ENCODE results near the gene DDX39B.
A peak's percentile ranks its signal among the peaks of the same experiment; 100 is the strongest.
"Not testable (repeated sequence)": the region's sequence is repeated elsewhere in the genome, so short reads cannot be mapped to it uniquely, and the experiment has no call there.

DDX39B gene

DNA sequence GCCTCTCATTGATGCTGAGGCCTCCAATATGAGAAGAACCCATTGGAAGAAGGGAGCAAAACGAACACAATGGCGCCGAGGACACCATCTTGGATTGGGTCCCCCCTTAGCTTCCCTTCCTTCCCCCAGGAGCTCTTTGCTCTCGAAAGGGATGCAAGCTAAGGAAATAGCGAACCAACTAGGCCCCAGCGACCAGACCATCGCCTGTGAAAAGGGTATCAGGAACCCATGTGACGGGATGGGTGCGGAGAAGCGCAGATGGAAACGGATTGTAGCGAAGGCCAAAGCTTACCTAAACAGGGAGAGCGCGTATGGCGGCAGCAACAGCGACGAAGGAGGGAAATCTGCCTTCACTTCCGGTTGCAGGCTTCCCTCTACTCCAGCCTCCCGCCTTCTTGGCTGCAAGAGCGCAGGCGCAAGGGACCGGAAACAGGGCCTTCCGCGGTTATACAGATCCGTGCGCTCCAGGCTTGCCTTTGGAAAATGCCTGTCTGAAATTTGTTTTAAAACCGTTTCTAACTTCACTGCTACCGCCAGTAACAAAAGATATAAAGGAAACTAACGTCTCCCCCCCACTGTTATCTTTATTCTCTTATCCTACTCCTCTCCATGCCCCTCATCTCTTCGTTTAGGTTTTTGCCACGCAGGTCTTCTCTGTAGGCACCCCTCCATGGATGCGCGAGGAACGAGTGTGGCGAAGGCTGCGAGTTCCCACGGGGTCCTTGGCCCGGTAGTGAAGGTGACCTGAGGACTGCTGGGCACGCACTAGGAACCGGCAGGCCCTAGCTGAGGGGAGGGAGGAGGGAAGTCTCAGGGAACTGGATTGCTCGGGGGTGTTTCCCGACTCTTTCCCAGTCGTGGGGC, at the start of gene DDX39B:
TSS of gene DDX39B (minus strand) at position 346 of the 864 bp plus-strand sequence. CDS start 1,471 bp downstream, outside the sequence.
- peaks cover 68% of the 10 kb centered on the region for H3K4me1 Mint-ChIP-seq
- peaks cover 39% of the 10 kb centered on the region for H3K36me3 Mint-ChIP-seq

DNA sequence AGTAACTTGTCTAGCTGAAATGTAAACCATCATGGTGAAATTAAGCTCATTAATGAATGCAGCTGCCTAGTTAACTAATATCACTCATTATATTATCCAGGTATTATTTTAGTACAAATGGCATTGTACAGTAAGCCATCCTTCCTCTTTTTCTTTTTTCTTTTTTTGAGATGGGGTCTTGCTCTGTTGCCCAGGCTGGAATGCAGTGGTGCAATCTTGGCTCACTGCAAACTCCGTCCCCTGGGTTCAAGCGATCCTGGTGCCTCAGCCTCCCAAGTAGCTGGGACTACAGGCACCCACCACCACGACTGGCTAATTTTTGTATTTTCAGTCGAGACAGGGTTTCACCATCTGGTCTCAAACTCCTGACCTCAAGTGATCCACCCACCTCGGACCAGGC, 48.9 kb upstream of the DDX39B start:
- not testable (repeated sequence) for H3K36me3 Mint-ChIP-seq, DNase-seq, H3K27me3 Mint-ChIP-seq, H3K9me3 Mint-ChIP-seq, H3K4me3 Mint-ChIP-seq
- Mint-ChIP-seq H3K27ac (peak overlapping the region; percentile 70), H3K4me1 (peaks cover 83% of the 10 kb centered on the region)
- CTCF ChIA-PET = interaction anchor here (22.2 to 33.1 kb wide), 3 partner anchors 3 to 38 kb away, joined by 780 to 1087 read pairs (median 780); partner anchors contain the start of genes ATP6V1G2, LST1, LTA and LTB

More for the DNA sequence above, at the start of gene DDX39B:
- Mint-ChIP-seq H3K27ac (peak within 1 kb of the TSS; percentile 98), H3K27me3 (no peaks in the 10 kb centered on the region), H3K9me3 (no peaks in the 10 kb centered on the region), H3K4me3 (peak within 1 kb of the TSS; percentile 99)
- CTCF ChIA-PET = interaction anchor here (1.1 to 5.9 kb wide), 8 partner anchors 9 to 321 kb away, joined by 3 to 31 read pairs (median 4); partner anchors contain the start of gene NCR3
- peak; percentile 95 for DNase-seq

DNA sequence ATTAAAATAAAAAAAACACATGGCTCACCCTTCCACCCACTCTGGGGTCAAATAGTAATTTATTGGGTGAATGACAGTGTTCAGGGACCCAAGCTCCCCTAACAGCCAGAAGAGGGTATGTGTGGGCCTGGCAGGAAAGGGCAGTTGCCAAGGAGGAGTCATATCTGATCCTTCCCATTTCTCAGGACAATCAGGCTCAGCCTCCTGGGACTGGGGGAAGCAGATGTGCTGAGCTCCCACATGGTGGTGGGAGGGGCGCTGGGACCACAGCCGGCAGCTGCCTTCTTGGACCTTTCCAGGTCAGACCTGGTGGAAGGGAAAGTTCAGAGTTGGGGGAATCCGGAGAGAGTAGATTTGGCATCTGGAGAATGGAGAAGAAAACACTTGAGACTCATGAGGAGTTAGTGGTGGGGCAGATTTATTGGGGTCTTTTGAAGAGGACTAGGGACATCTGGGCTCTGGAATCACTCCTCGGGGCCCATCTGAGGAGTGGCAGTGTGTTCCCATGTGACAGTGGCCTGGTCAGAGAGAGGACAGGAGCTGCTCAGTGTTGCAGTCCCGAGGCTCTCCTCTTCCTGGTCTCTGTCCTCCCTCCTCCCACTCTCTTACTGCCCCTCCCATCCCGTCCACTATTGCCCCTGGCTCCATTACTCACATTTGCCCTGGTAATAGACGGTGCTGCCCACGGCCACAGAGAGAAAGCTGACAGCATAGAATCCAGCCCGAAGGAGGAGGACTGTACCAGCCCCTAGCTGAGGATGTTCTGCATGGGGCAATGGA, 47.3 kb upstream of the DDX39B start:
- Mint-ChIP-seq H3K27ac (no peak overlapping the region), H3K9me3 (no peaks in the 10 kb centered on the region), H3K4me3 (peak overlapping the region; percentile 10), H3K27me3 (no peaks in the 10 kb centered on the region), H3K4me1 (peaks cover 89% of the 10 kb centered on the region), H3K36me3 (peaks cover 10% of the 10 kb centered on the region)
- DNase-seq = no peak
- CTCF ChIA-PET = interaction anchor here (22.2 to 33.1 kb wide), 3 partner anchors 5 to 36 kb away, joined by 780 to 1087 read pairs (median 780); partner anchors contain the start of genes ATP6V1G2, LST1, LTA and LTB

DNA sequence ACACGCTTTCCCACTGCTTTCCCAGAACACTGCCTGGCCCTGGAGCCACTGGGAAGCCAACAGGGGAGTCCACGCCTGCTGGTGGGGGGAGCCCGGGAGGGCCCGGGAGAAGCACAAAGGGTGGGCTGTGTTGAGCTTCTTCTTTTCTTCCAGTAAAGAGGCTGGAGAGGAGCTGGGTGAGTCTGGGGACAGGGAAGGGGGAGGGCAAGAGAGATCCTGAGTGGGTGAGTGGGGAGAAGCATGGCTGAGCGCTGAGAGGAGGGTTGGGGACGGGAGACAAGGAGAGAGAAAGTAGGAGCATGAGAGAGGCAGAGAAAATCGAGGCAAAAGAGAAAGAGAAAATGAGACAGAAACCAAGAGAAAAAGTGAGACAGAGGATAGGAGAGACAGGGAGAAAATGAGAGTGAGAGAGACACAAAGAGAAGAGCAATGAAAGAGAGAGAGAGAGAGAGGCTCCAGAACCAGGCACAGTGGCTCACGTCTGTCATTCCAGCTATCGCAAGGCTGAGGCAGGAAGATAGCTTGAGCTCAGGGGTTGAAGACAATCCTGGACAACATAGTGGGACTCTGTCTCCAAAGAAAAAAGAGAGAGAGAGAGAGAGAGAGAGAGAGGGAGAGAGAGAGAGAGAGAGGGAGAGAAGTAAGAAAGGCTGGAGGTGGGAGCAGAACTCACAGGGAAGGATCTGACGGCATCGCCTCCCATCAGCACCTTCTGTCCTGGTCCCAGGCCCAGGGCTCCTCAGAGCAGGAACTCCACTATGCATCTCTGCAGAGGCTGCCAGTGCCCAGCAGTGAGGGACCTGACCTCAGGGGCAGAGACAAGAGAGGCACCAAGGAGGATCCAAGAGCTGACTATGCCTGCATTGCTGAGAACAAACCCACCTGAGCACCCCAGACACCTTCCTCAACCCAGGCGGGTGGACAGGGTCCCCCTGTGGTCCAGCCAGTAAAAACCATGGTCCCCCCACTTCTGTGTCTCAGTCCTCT, 46.3 kb upstream of the DDX39B start:
- CTCF ChIA-PET = interaction anchor here (22.2 to 33.1 kb wide), 3 partner anchors 6 to 35 kb away, joined by 780 to 1087 read pairs (median 780); partner anchors contain the start of genes ATP6V1G2, LST1, LTA and LTB
- Mint-ChIP-seq H3K4me3 (peak overlapping the region; percentile 70), H3K27ac (peak overlapping the region; percentile 91), H3K27me3 (no peaks in the 10 kb centered on the region), H3K9me3 (no peaks in the 10 kb centered on the region), H3K36me3 (peaks cover 10% of the 10 kb centered on the region), H3K4me1 (peaks cover 87% of the 10 kb centered on the region)
- no peak for DNase-seq

- H3K4me3 Mint-ChIP-seq = peak overlapping the region; percentile 71
- peaks cover 22% of the 10 kb centered on the region for H3K36me3 Mint-ChIP-seq
- peak overlapping the region; percentile 97 for H3K27ac Mint-ChIP-seq
- H3K9me3 Mint-ChIP-seq = no peaks in the 10 kb centered on the region
- H3K4me1 Mint-ChIP-seq = peaks cover 82% of the 10 kb centered on the region
- no peaks in the 10 kb centered on the region for H3K27me3 Mint-ChIP-seq
- peak; percentile 54 for DNase-seq
- CTCF ChIA-PET = interaction anchor here (0.5 to 33.1 kb wide), 4 partner anchors 7 to 34 kb away, joined by 4 to 1087 read pairs (median 780); partner anchors contain the start of genes ATP6V1G2, LST1, LTA and LTB
These were observed 44.9 kb upstream of the DDX39B start for GRCh38 chr6:31586599-31587281.

DNA sequence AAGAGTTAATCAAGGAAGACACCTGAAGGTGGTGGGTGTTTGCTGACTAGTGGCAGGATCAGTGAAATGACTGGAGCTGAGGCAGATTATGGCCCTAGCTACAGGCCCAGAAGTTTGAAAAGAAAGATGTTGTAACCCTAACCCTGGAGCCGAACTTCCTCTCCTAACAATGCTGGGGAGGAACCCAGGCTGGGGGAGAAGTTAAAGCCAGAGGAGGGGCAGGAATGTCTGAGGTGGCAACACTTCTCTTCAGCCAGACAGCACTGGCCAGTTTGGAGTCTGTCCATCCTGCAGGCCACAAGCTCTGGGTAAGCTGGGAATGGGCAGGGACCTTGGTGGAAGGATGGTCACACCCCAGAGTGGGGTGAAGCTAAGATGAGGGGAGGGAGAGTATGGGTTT, 44.2 kb upstream of the DDX39B start, which contains the start of gene LST1:
TSS of gene LST1 (plus strand) at position 270 of the 400 bp plus-strand sequence. CDS start 1,023 bp downstream, outside the sequence.
- Mint-ChIP-seq H3K27me3 (no peaks in the 10 kb centered on the region), H3K9me3 (no peaks in the 10 kb centered on the region), H3K4me3 (peak within 1 kb of the TSS; percentile 71), H3K36me3 (peaks cover 30% of the 10 kb centered on the region), H3K4me1 (peaks cover 74% of the 10 kb centered on the region), H3K27ac (peak within 1 kb of the TSS; percentile 97)
- CTCF ChIA-PET = interaction anchor here (0.5 to 33.1 kb wide), 4 partner anchors 8 to 33 kb away, joined by 4 to 1087 read pairs (median 780); partner anchors contain the start of genes ATP6V1G2, LST1, LTA and LTB
- DNase-seq = no peak

- peaks cover 33% of the 10 kb centered on the region for H3K36me3 Mint-ChIP-seq
- no peaks in the 10 kb centered on the region for H3K9me3 Mint-ChIP-seq
- CTCF ChIA-PET = interaction anchor here (22.2 to 33.1 kb wide), 3 partner anchors 8 to 32 kb away, joined by 780 to 1087 read pairs (median 780); partner anchors contain the start of genes ATP6V1G2, LST1, LTA and LTB
- H3K4me3 Mint-ChIP-seq = peak overlapping the region; percentile 71
- peak; percentile 76 for DNase-seq
- peaks cover 70% of the 10 kb centered on the region for H3K4me1 Mint-ChIP-seq
- H3K27me3 Mint-ChIP-seq = no peaks in the 10 kb centered on the region
- peak overlapping the region; percentile 97 for H3K27ac Mint-ChIP-seq
These were observed 43.7 kb upstream of the DDX39B start for GRCh38 chr6:31585491-31585890.

GRCh38 chr6:31582230-31582643, 40.4 kb upstream of the DDX39B start, which contains the start of gene LTB:
LTB (minus strand) TSS chr6:31582424; CDS start chr6:31582417, 7 bp downstream.
- peak; percentile 88 for DNase-seq
- Mint-ChIP-seq H3K27me3 (no peaks in the 10 kb centered on the region), H3K4me1 (peaks cover 72% of the 10 kb centered on the region), H3K36me3 (peaks cover 54% of the 10 kb centered on the region), H3K9me3 (no peaks in the 10 kb centered on the region), H3K4me3 (peak within 1 kb of the TSS; percentile 93), H3K27ac (peak within 1 kb of the TSS; percentile 97)
- CTCF ChIA-PET = interaction anchor here (1.0 to 33.1 kb wide), 4 partner anchors 12 to 29 kb away, joined by 3 to 1087 read pairs (median 392); partner anchors contain the start of genes ATP6V1G2, LST1, NCR3 and NFKBIL1

DNA sequence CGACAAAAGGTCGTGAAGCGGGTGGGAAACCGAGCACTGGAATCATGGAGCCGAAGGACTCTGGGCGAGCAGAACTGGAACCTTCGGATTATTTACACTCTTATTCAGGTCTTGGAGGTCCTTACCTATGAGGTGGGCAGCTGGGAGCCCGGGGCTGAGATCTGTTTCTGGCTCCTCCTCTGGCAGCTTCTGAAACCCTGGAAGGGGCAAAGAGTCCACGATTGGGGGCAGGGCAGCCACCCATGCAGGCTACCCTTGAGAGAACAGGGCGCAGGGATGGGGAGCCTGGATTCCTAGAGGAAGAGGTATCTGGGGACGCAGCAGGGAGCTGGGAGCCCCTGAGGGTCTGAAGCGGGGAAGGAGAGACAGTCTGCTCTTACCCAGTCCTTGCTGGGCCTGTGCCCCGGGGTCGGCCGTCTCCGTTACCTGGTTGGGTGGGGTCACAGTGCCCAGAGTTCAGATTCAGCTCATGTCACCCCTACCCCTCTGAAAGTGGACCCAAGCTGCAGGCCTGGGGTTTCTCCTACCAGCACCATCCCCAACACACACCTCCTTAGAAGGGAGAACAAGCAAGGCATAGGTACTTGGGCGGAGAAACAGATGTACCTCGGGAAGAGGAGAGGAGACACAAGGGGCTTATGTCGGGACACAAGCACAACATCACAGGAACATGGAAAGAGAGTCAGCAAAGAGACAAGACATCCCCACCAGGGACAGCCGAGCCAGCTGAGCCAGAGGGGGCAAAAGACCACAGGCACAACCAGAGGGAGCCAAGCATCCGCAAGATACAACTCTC, 39.8 kb upstream of the DDX39B start:
- Mint-ChIP-seq H3K4me3 (peak overlapping the region; percentile 93), H3K27me3 (no peaks in the 10 kb centered on the region), H3K27ac (peak overlapping the region; percentile 97), H3K4me1 (peaks cover 72% of the 10 kb centered on the region), H3K36me3 (peaks cover 58% of the 10 kb centered on the region), H3K9me3 (no peaks in the 10 kb centered on the region)
- DNase-seq = peak; percentile 51
- CTCF ChIA-PET = interaction anchor here (1.2 to 33.1 kb wide), 5 partner anchors 12 to 157 kb away, joined by 3 to 1087 read pairs (median 4); partner anchors contain the start of genes ATP6V1G2, LST1, NCR3 and NFKBIL1

GRCh38 chr6:31580807-31581433, 39.1 kb upstream of the DDX39B start:
- H3K36me3 Mint-ChIP-seq = peaks cover 66% of the 10 kb centered on the region
- H3K27ac Mint-ChIP-seq = peak overlapping the region; percentile 97
- CTCF ChIA-PET = interaction anchor here (0.6 to 33.1 kb wide), 9 partner anchors 10 to 158 kb away, joined by 3 to 1087 read pairs (median 4); partner anchors contain the start of genes ATP6V1G2, LST1, NCR3 and NFKBIL1
- no peaks in the 10 kb centered on the region for H3K27me3 Mint-ChIP-seq
- peak overlapping the region; percentile 93 for H3K4me3 Mint-ChIP-seq
- DNase-seq = peak; percentile 90
- peaks cover 70% of the 10 kb centered on the region for H3K4me1 Mint-ChIP-seq
- H3K9me3 Mint-ChIP-seq = no peaks in the 10 kb centered on the region

GRCh38 chr6:31580438-31580740, 38.6 kb upstream of the DDX39B start:
- Mint-ChIP-seq H3K36me3 (peaks cover 69% of the 10 kb centered on the region), H3K4me1 (peaks cover 70% of the 10 kb centered on the region), H3K9me3 (no peaks in the 10 kb centered on the region)

More at GRCh38 chr6:31580438-31580740, 38.6 kb upstream of the DDX39B start:
- DNase-seq = no peak
- Mint-ChIP-seq H3K4me3 (peak overlapping the region; percentile 93), H3K27me3 (peaks cover 2% of the 10 kb centered on the region), H3K27ac (peak overlapping the region; percentile 97)
- CTCF ChIA-PET = interaction anchor here (0.6 to 33.1 kb wide), 9 partner anchors 9 to 158 kb away, joined by 3 to 1087 read pairs (median 4); partner anchors contain the start of genes ATP6V1G2, LST1, NCR3 and NFKBIL1
